RCC 7860 (cell line): ENCODE results near the gene FHL5.
"Not testable (repeated sequence)": the region's sequence is repeated elsewhere in the genome, so short reads cannot be mapped to it uniquely, and the experiment has no call there.

Experiments
- DNase-seq: peaks from one replicate; pipeline ENCODE4 v3.0.0-alpha.2; 2015; ENCODE audit warnings: low spot score
- FAIRE-seq: peaks from 2 replicates; lab custom pipeline; 2012; peaks lifted over from hg19 to GRCh38; lab: Jason Lieb, UNC

Gene FHL5

GRCh38 chr6:96608074-96608473, 45.1 kb downstream of the FHL5 start:
- FAIRE-seq (no peak), DNase-seq (no peak)

DNA sequence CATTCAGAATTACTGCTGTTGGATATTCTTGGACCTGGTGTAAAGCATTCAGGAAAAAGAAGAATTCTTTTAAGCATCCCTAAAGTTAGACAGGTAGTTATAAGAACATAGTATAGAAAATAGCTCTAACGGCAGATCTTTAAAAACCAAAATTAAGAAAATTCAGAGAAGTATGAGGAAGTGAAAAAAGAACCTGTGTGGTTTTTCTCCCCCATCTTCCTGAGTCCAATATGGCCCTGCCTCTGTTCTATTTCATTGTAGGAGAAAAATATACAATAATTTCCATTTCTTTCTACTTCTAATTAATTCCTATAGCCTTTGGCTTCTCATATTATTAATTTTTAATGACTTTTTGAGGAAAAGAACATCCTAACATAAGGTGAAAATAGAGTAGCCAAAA, 47.1 kb downstream of the FHL5 start:
- DNase-seq: no peak
- FAIRE-seq: no peak

GRCh38 chr6:96611342-96611991, 48.5 kb downstream of the FHL5 start:
- DNase-seq (no peak), FAIRE-seq (no peak)

GRCh38 chr6:96613291-96613999, 50.5 kb downstream of the FHL5 start:
- FAIRE-seq: no peak
- DNase-seq: no peak

DNA sequence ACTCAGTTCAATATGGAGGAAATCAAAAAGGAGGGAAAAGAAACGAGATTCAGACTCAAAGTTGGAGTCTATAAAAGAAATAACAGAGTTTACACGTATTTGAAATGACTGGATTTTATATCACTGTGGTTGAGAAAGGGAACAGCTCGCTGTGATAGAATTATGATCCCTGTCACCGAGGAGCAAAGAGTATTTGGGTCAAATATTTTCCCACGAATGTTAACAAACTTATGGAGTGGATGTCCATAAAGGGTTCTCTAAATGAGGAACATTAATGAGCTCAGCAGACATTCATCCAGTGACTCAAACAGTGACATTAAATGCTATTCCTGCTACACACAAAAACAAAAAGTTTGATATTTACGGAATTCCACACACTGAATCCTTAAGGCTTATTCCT, 57.9 kb downstream of the FHL5 start:
- DNase-seq (no peak), FAIRE-seq (no peak)

GRCh38 chr6:96621983-96622382, 59.1 kb downstream of the FHL5 start:
- FAIRE-seq (no peak), DNase-seq (no peak)

- no peak for DNase-seq
Observed at GRCh38 chr6:96624957-96625356, 62.0 kb downstream of the FHL5 start.

GRCh38 chr6:96626759-96627364, 63.9 kb downstream of the FHL5 start:
- DNase-seq (peak; percentile 18), FAIRE-seq (peak; percentile 22)

More at GRCh38 chr6:96624957-96625356, 62.0 kb downstream of the FHL5 start:
- no peak for FAIRE-seq

GRCh38 chr6:96631248-96631647, 68.3 kb downstream of the FHL5 start:
- DNase-seq (no peak), FAIRE-seq (no peak)

DNA sequence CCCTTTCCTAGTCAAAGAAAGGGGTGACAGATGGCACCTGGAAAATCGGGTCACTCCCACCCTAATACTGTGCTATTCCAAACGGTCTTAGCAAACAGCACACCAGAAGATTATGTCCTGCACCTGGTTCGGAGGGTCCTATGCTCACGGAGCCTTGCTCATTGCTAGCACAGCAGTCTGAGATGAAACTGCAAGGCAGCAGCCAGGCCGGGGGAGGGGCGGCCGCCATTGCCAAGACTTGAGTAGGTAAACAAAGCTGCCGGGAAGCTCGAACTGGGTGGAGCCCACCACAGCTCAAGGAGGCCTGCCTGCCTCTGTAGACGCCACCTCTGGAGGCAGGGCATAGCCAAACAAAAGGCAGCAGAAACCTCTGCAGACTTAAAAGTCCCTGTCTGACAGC, 75.1 kb downstream of the FHL5 start:
- DNase-seq, FAIRE-seq: not testable (repeated sequence)

- DNase-seq: no peak
- no peak for FAIRE-seq
Observed at GRCh38 chr6:96645106-96645505, 82.2 kb downstream of the FHL5 start.

- no peak for DNase-seq
- FAIRE-seq: no peak
Observed at GRCh38 chr6:96649926-96650325, 87.0 kb downstream of the FHL5 start.

DNA sequence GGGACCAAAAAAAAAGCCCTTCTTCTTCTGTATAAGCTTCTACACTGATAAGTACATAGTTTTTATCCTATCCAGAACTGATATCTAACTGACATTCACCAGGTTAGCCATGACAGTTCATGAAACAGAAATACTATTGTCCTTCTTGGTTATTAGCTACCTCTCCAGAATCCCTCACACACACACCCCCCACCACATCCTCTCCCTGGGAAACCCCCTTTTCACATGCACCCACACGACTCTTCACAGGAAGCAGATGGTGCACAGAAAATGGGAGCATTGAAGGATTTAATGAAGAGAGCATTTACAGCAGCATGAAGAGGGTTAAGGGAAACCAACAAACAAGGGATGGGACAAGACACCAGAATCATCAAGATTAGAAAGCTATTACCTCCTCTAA, 88.9 kb downstream of the FHL5 start:
- FAIRE-seq: no peak
- no peak for DNase-seq

DNA sequence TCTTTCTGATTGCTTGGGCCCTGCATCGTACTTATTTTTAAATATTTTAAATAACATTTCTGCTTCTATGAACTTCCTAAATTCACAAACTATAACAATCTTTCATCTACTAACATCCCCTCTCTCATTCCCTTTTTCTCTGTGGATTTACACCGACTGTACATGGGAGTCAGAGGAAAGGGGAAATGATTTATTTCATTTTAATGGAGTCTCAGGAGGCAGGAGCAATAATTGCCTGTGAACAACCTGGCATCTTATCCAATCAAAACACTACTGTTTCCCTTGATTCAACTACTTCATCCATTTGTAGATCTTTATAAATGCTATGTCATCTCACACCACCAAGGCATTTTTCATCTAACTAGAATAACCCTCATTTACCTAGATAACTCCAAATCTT, 89.6 kb downstream of the FHL5 start:
- FAIRE-seq (no peak), DNase-seq (no peak)

DNA sequence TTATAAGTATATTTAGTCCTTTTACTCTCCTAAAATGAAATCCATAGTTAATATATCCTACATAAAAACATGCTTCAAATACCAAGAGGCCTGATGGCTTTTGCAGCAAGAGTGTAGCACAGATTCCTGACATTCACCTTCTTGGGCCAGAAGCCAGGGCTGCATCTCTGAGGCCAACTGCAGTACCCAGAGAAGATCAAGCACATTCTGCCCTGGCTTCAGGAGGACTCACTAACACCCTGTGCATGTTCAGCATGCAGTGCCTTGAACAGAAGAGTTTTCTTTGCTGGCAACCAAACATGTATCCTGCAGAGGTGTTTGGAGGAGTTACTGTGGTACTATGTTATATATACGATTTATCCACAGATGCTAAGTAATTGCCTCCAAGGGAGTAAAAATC, 90.3 kb downstream of the FHL5 start:
- no peak for FAIRE-seq
- no peak for DNase-seq

DNA sequence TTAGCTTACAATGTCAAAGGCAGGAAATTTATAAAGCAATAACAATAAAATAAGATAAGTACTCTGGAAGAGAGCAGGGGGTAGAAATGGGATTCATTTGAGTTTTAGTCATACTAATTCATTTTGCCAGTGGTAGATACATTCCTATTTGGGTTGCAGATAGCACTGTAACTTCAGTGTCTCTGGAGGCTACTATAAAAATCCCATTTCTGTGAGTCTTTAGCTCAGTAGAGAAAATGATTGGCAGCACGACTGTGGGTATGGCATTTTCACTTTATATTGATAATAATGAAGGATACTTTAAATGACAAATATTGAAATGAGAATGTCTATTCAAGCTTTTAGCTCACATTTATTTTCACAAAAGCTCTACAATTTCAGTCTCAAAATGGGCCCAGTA, 93.6 kb downstream of the FHL5 start:
- DNase-seq (no peak), FAIRE-seq (no peak)

DNA sequence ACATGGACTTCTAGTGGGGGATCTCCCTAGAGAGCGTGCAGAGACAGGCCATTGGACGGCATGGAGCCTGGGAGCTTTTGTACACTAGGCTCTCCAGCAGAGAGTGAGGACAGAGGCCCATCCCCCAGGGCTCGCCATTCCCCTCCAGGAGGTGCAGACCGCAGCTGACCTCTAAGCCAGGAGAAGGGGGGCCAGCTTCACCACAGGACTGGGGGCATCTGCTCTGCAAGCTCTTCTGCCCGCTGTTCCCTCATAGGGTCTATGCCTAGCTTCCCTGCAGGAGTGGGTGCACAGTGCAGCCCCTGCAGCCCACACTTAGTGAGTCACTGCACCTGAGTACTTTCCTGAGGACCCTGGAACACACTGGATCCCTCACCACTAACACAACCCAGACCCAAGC, 94.4 kb downstream of the FHL5 start:
- DNase-seq: no peak
- no peak for FAIRE-seq

DNA sequence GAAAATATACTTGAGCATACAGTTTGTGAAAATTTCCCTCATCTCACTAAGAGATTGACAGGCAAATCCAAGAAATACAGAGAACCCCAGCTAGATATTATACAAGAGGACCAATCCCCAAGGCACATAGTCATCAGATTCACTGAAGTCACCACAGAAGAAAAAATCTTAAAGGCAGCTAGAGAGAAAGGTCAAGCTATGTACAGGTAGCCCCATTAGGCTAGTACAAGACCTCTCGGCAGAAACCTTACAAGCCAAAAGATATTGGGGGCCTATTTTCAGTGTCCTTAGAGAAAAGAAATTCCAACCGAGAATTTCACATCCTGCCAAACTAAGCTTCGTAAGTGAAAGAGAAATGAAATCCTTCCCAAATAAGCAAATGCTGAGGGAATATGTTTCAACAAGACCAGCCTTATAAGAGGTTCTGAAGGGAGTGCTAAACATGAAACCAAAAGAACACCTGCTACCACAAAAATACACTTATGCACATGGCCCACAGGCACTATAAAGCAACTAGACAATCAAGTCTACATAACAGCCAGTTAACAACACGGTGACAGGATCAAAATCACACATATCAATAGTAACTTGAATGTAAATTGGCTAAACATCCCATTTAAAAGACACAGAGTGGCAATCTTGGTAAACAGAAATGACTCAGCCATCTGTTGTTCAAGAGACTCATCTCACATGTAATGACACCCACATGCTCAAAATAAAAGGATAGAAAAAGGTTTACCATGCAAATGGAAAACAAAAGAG, 96.3 kb downstream of the FHL5 start:
- FAIRE-seq (no peak), DNase-seq (no peak)
